H1 (cell line): ENCODE measurements around the gene SF3B1. TPM values are rescaled to one million over a fixed set of nuclear protein-coding genes. Genes with fewer than 3 reads are reported as not detected.

Experiments used
- CTCF ChIA-PET: fragments of 300-600 bp; sonication (Branson Sonifier 250); formaldehyde crosslinking; loops from one replicate; lab custom pipeline; 2021; ENCODE audit not compliant: partially characterized antibody; lab: Charles Lee
- POLR2A ChIA-PET: fragments of 300-600 bp; sonication (Branson Sonifier 250); formaldehyde crosslinking; loops from one replicate; lab custom pipeline; 2021; ENCODE audit warnings: inconsistent platforms; ENCODE audit not compliant: partially characterized antibody; lab: Charles Lee
- DNase-seq, 2 experiments: peaks; one replicate each; pipeline versions ENCODE4 v3.0.0 to v3.0.0-alpha.2; 2010 to 2022; ENCODE audit warnings: low spot score in 2 of 2, low read depth in 1 of 2, mixed read lengths in 1 of 2
- FAIRE-seq: peaks from 2 replicates; lab custom pipeline; 2011; peaks lifted over from hg19 to GRCh38; lab: Jason Lieb, UNC
- H2AFZ ChIP-seq: 2 replicates; pipeline ENCODE4 v1.8.1; 2012; ENCODE audit warnings: low read length, inconsistent platforms
- H2AK5ac ChIP-seq: 2 replicates; pipeline ENCODE4 v1.6.1; 2013; ENCODE audit warnings: low read depth, low read length
- H2BK120ac ChIP-seq: replicated peaks from 2 replicates; pipeline ENCODE3; 2013; ENCODE audit warnings: low read depth, low read length, inconsistent platforms
- H2BK12ac ChIP-seq: 2 replicates; pipeline ENCODE4 v1.6.1; 2013; ENCODE audit warnings: low read depth, low read length
- H2BK15ac ChIP-seq: 2 replicates; pipeline ENCODE4 v1.6.1; 2013; ENCODE audit warnings: low read length
- H2BK20ac ChIP-seq: 2 replicates; pipeline ENCODE4 v1.6.1; 2013; ENCODE audit warnings: low read length
- H2BK5ac ChIP-seq: 2 replicates; pipeline ENCODE4 v1.6.1; 2013; ENCODE audit warnings: low read depth, low read length
- H3K14ac ChIP-seq: 2 replicates; pipeline ENCODE4 v1.6.1; 2013; ENCODE audit warnings: inconsistent platforms; ENCODE audit not compliant: insufficient read length
- H3K18ac ChIP-seq: 2 replicates; pipeline ENCODE4 v1.6.1; 2013; ENCODE audit warnings: low read length; ENCODE audit errors: extremely low read depth
- H3K23ac ChIP-seq: 2 replicates; pipeline ENCODE4 v1.6.1; 2013; ENCODE audit warnings: inconsistent platforms; ENCODE audit not compliant: insufficient read length
- H3K23me2 ChIP-seq: 2 replicates; pipeline ENCODE4 v1.6.1; 2013; ENCODE audit warnings: low read depth, low read length
- H3K27ac ChIP-seq: 2 replicates; pipeline ENCODE4 v1.6.1; 2011; ENCODE audit warnings: low read depth, low read length, inconsistent platforms
- H3K27me3 ChIP-seq, 4 experiments: replicated peaks in 1 of 4; 1 replicate in 1 of 4; 2 replicates in 3 of 4; pipeline versions ENCODE4 v1.6.1 to v1.8.1; 2011 to 2013; ENCODE audit warnings: low read length in 3 of 4, mild to moderate bottlenecking in 3 of 4, inconsistent platforms in 2 of 4, mixed read lengths in 2 of 4, moderate library complexity in 1 of 4; ENCODE audit not compliant: control insufficient read depth in 3 of 4, insufficient read depth in 3 of 4; ENCODE audit errors: extremely low read depth in 1 of 4
- H3K36me3 ChIP-seq, 4 experiments: 2 replicates each; pipeline versions ENCODE4 v1.6.1 to v1.8.1; 2011 to 2013; ENCODE audit warnings: mild to moderate bottlenecking in 4 of 4, low read length in 3 of 4, moderate library complexity in 2 of 4, control low read depth in 1 of 4, inconsistent platforms in 1 of 4; ENCODE audit not compliant: insufficient read depth in 4 of 4, control insufficient read depth in 2 of 4
- H3K4ac ChIP-seq: replicated peaks from 2 replicates; pipeline ENCODE3; 2013; ENCODE audit warnings: low read length, low read depth, mixed read lengths, inconsistent platforms; ENCODE audit not compliant: insufficient read length
- H3K4me1 ChIP-seq, 4 experiments: replicated peaks in 1 of 4; 1 replicate in 1 of 4; 2 replicates in 3 of 4; pipeline versions ENCODE4 v1.6.1 to v1.8.1; 2011 to 2013; ENCODE audit warnings: low read length in 3 of 4, inconsistent platforms in 2 of 4, mixed read lengths in 1 of 4; ENCODE audit not compliant: insufficient read depth in 4 of 4, control insufficient read depth in 3 of 4
- H3K4me2 ChIP-seq, 2 experiments: 2 replicates each; pipeline versions ENCODE4 v1.6.1 to v1.8.1; 2011 to 2013; ENCODE audit warnings: low read depth in 2 of 2, low read length in 2 of 2, control low read depth in 1 of 2, inconsistent platforms in 1 of 2, mild to moderate bottlenecking in 1 of 2; ENCODE audit not compliant: insufficient read depth in 1 of 2
- H3K4me3 ChIP-seq, 4 experiments: fragments of 200-600, 300-600 bp in 1 of 4; sonication (generic), shearing (Covaris generic), sonication (Bioruptor Twin) in 1 of 4; 2 replicates each; pipeline versions ENCODE4 v1.5.1 to v1.8.1; 2011 to 2016; ENCODE audit warnings: low read length in 4 of 4, low read depth in 3 of 4, control low read depth in 2 of 4, inconsistent platforms in 2 of 4, mild to moderate bottlenecking in 2 of 4, mixed read lengths in 1 of 4, moderate library complexity in 1 of 4; ENCODE audit not compliant: insufficient read depth in 2 of 4; ENCODE audit errors: extremely low read depth in 1 of 4
- H3K56ac ChIP-seq: replicated peaks from 2 replicates; pipeline ENCODE3; 2013; ENCODE audit warnings: low read depth, mild to moderate bottlenecking, mixed read lengths, low read length, inconsistent platforms; ENCODE audit not compliant: insufficient read length
- H3K79me1 ChIP-seq: 2 replicates; pipeline ENCODE4 v1.6.1; 2013; ENCODE audit warnings: low read depth, low read length, control low read depth
- H3K79me2 ChIP-seq, 2 experiments: 2 replicates each; pipeline versions ENCODE4 v1.6.1 to v1.8.1; 2012 to 2013; ENCODE audit warnings: low read length in 2 of 2, mild to moderate bottlenecking in 2 of 2, inconsistent platforms in 1 of 2; ENCODE audit not compliant: insufficient read depth in 2 of 2, control insufficient read depth in 1 of 2
- H3K9ac ChIP-seq, 4 experiments: replicated peaks in 1 of 4; 1 replicate in 1 of 4; 2 replicates in 3 of 4; pipeline versions ENCODE4 v1.6.1 to v1.8.1; 2011 to 2013; ENCODE audit warnings: low read depth in 3 of 4, low read length in 3 of 4, control low read depth in 2 of 4, mild to moderate bottlenecking in 2 of 4, moderate library complexity in 2 of 4, inconsistent platforms in 1 of 4; ENCODE audit errors: extremely low read depth in 1 of 4
- H3K9me3 ChIP-seq, 2 experiments: 2 replicates each; pipeline versions ENCODE4 v1.6.1 to v1.8.1; 2012 to 2013; ENCODE audit warnings: mild to moderate bottlenecking in 2 of 2, moderate library complexity in 2 of 2, control low read depth in 1 of 2, inconsistent platforms in 1 of 2, low read depth in 1 of 2, low read length in 1 of 2, mixed read lengths in 1 of 2; ENCODE audit not compliant: insufficient read depth in 2 of 2
- H4K20me1 ChIP-seq, 2 experiments: replicated peaks in 1 of 2; 2 replicates each; pipeline versions ENCODE3 to v1.8.1; 2011 to 2013; ENCODE audit warnings: inconsistent platforms in 2 of 2, low read length in 2 of 2, mild to moderate bottlenecking in 1 of 2; ENCODE audit not compliant: insufficient read depth in 2 of 2, control insufficient read depth in 1 of 2
- H4K5ac ChIP-seq: 2 replicates; pipeline ENCODE4 v1.6.1; 2013; ENCODE audit warnings: low read length, low read depth, mixed read lengths, inconsistent platforms; ENCODE audit not compliant: insufficient read length
- H4K8ac ChIP-seq: 2 replicates; pipeline ENCODE4 v1.8.0; 2013; ENCODE audit warnings: mild to moderate bottlenecking, moderate library complexity, low read length, inconsistent platforms; ENCODE audit not compliant: insufficient read depth; ENCODE audit errors: extremely low read depth
- H4K91ac ChIP-seq: replicated peaks from 2 replicates; pipeline ENCODE3; 2013; ENCODE audit warnings: low read length, mixed read lengths, inconsistent platforms; ENCODE audit not compliant: insufficient read length
- ASH2L ChIP-seq: fragments of 200-600, 300-600 bp; sonication (generic); IDR thresholded peaks from one replicate; pipeline ENCODE4 v1.7.1; 2017; ENCODE audit warnings: low read length
- BACH1 ChIP-seq: IDR thresholded peaks from 2 replicates; pipeline ENCODE4 v1.6.1; 2012; ENCODE audit warnings: low read length, improper control_type of control experiment
- BRCA1 ChIP-seq: IDR thresholded peaks from 2 replicates; pipeline ENCODE4 v1.6.1; 2012; ENCODE audit warnings: low read depth, low read length, improper control_type of control experiment
- GTF2F1 ChIP-seq: IDR thresholded peaks from 2 replicates; pipeline ENCODE4 v1.6.1; 2012; ENCODE audit warnings: low read depth, low read length, improper control_type of control experiment, borderline replicate concordance
- HDAC2 ChIP-seq, 2 experiments: fragments of 300-600 bp in 1 of 2; sonication (generic) in 1 of 2; IDR thresholded peaks; 2 replicates each; pipeline ENCODE4 v1.6.1; 2011 to 2012; ENCODE audit warnings: low read depth in 2 of 2, low read length in 2 of 2, mild to moderate bottlenecking in 2 of 2, moderate library complexity in 2 of 2, borderline replicate concordance in 1 of 2, inconsistent platforms in 1 of 2
- MAFK ChIP-seq: IDR thresholded peaks from 2 replicates; pipeline ENCODE4 v1.6.1; 2012; ENCODE audit warnings: low read depth, mild to moderate bottlenecking, improper control_type of control experiment, low read length
- NANOG ChIP-seq: IDR thresholded peaks from 2 replicates; pipeline ENCODE4 v1.6.1; 2011; ENCODE audit warnings: low read length, low read depth, mild to moderate bottlenecking, inconsistent platforms; ENCODE audit not compliant: insufficient read depth, poor library complexity, severe bottlenecking
- PHF8 ChIP-seq: fragments of 200-600 bp; sonication (generic); conservative IDR thresholded peaks from 2 replicates; pipeline ENCODE4 v1.7.1; 2012; ENCODE audit warnings: low read depth, mild to moderate bottlenecking, inconsistent platforms, low read length, moderate library complexity
- RNF2 ChIP-seq: fragments of 200-900, 300-1000 bp; sonication (generic); IDR thresholded peaks from 2 replicates; pipeline ENCODE4 v1.7.1; 2016; ENCODE audit warnings: borderline replicate concordance, low read depth, mild to moderate bottlenecking, antibody characterized with exemption, low read length; ENCODE audit not compliant: poor library complexity, severe bottlenecking; ENCODE audit errors: missing control alignments
- SP4 ChIP-seq: IDR thresholded peaks from 2 replicates; pipeline ENCODE4 v1.6.1; 2012; ENCODE audit warnings: low read length, inconsistent platforms
- polyA plus RNA-seq, 7 experiments: library from polyadenylated mRNA; depleted of rRNA in 3 of 7; stranded (reverse) in 5 of 7; unstranded in 2 of 7; fragments of >200 nt in 5 of 7; fragments of 200-250 nt in 2 of 7; gene quantifications; 1 replicate in 5 of 7; 2 replicates in 1 of 7; 4 replicates in 1 of 7; pipeline versions ENCODE4 v1.2.1 to v1.2.3, GENCODE V29; 2011 to 2013; ENCODE audit warnings: missing spikeins in 2 of 7, mixed read lengths in 2 of 7
- total RNA-seq: library from RNA; stranded (reverse); fragmentation: NEBNext Ultra II Directional; extraction: Animal tissue kit (Norgen Biotek cat#: 25700); gene quantifications from 2 replicates; pipeline ENCODE4 v1.2.1, GENCODE V29; 2021
- TF ChIP-seq, protein P1 (sequence below): IDR thresholded peaks from 2 replicates; pipeline ENCODE4 v1.6.1; 2012; ENCODE audit warnings: low read length, inconsistent platforms

SF3B1 gene
- total and polyA plus RNA-seq, 2 of the 8 experiments (the other 6 are each of a cell fraction or from before 2014, with no cell fraction given): 320 to 403 TPM

DNA sequence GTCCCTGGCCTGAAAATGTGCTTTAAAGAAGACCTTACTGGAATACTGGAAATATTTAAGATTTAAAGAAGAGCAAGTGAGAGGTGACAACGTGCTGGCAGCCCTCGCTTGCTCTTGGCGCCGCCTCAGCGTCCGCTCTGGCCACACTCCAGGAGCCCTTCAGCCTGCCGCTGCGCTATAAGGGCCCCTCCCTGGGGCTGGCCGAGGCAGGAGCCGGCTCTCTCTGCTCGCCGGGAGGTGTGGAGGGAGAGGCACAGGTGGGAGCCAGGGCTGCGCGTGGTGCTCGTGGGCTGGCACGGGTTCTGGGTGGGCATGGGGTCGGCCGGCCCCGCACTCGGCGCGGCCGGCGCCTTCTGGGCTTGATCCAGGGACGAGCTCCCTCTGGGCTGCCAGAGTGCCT is 15.6 kb upstream of the SF3B1 start (continued):
- TF ChIP-seq PHF8 (no peak), SP4 (no peak)

DNA sequence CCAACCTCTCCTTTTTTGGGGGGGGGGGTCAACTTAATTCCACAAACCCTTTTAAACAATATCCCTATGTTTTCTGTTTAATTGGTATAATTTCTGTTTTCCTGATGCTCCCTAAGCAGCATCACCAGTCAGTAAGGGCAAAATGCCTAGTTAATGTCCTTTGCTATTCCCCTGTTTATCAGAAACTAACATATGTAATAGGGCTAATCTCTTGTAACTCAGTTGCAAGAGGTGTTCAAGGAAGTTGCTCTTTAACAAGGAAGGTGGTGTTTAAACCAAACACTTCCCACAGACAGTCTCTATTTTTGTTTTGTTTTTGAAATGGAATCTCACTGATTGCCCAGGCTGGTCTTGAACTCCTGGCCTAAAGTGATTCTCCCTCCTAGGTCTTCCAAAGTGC is 12.0 kb upstream of the SF3B1 start:
- Histone ChIP-seq H4K8ac (no peak overlapping the region), H4K91ac (no peak overlapping the region), H3K4ac (no peak overlapping the region), H3K23me2 (no peaks in the 10 kb centered on the region; the same call in 1 of the 2 replicates), H3K79me1 (no peaks in the 10 kb centered on the region), H3K79me2 (no peaks in the 10 kb centered on the region), H3K9ac (no peak overlapping the region), H3K27ac (no peak overlapping the region), H2AFZ (no peak overlapping the region), H3K4me2 (no peak overlapping the region), H3K18ac (no peak overlapping the region), H3K4me1 (no peaks in the 10 kb centered on the region), H3K23ac (no peak overlapping the region), H3K4me3 (no peak overlapping the region), H3K36me3 (no peaks in the 10 kb centered on the region), H2AK5ac (no peak overlapping the region), H2BK12ac (no peak overlapping the region), H3K56ac (no peak overlapping the region), H2BK15ac (no peak overlapping the region), H2BK5ac (no peak overlapping the region), H3K14ac (no peak overlapping the region), H3K9me3 (peaks cover 0 to 3% of the 10 kb centered on the region in 2 experiments; a peak in 1 of 4 replicates), H3K27me3 (no peaks in the 10 kb centered on the region), H2BK120ac (no peak overlapping the region), H4K20me1 (no peaks in the 10 kb centered on the region), H4K5ac (no peak overlapping the region), H2BK20ac (no peak overlapping the region)
- FAIRE-seq: no peak
- ChIA-PET CTCF (no interaction called here), POLR2A (no interaction called here)
- DNase-seq: no peak
- TF ChIP-seq SP4 (no peak), ASH2L (no peak), GTF2F1 (no peak), RNF2 (no peak), BRCA1 (no peak), HDAC2 (IDR thresholded peaks at IDR 0.05; ENCODE audit: borderline replicate concordance in 1 of 2, low read depth in 2 of 2, low read length in 2 of 2) (no peak), MAFK (no peak), NANOG (no peak), BACH1 (no peak)
- TF ChIP-seq, protein P1, sequence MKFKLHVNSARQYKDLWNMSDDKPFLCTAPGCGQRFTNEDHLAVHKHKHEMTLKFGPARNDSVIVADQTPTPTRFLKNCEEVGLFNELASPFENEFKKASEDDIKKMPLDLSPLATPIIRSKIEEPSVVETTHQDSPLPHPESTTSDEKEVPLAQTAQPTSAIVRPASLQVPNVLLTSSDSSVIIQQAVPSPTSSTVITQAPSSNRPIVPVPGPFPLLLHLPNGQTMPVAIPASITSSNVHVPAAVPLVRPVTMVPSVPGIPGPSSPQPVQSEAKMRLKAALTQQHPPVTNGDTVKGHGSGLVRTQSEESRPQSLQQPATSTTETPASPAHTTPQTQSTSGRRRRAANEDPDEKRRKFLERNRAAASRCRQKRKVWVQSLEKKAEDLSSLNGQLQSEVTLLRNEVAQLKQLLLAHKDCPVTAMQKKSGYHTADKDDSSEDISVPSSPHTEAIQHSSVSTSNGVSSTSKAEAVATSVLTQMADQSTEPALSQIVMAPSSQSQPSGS: no peak
